NK-92 treated with Interleukin-12 subunit alpha and Interleukin-12 subunit beta, amount 100 ng/mL, for 24 hours (cell line): ENCODE measurements around the gene RARB.

Source experiments
- DNase-seq: peaks from one replicate; lab custom pipeline; 2025; lab: John Stamatoyannopoulos, UW

The RARB gene

GRCh38 chr3:25423780-25424588 lies 4.1 kb upstream of the RARB start:
- DNase-seq, result no peak

GRCh38 chr3:25424614-25425013 lies 3.4 kb upstream of the RARB start:
- no peak for DNase-seq

- DNase-seq, result no peak
Observed at GRCh38 chr3:25426408-25426807, 1.7 kb upstream of the RARB start.

- DNase-seq, result no peak
Observed at GRCh38 chr3:25427155-25427554, 908 bp upstream of the RARB start.

- DNase-seq, result no peak
Observed at GRCh38 chr3:25427563-25427941, 511 bp upstream of the RARB start.

GRCh38 chr3:25428789-25429335 lies 799 bp downstream of the RARB start:
- no peak for DNase-seq

GRCh38 chr3:25429361-25430286 lies 1.6 kb downstream of the RARB start:
- DNase-seq, result no peak

- no peak for DNase-seq
Observed at GRCh38 chr3:25430287-25430934, 2.3 kb downstream of the RARB start.

- no peak for DNase-seq
Observed at GRCh38 chr3:25430935-25431770, 3.1 kb downstream of the RARB start.

GRCh38 chr3:25432176-25432720 lies 4.2 kb downstream of the RARB start:
- DNase-seq, result no peak

- no peak for DNase-seq
Observed at GRCh38 chr3:25433106-25433505, 5.0 kb downstream of the RARB start.

GRCh38 chr3:25433868-25434267 lies 5.8 kb downstream of the RARB start:
- DNase-seq, result no peak

- no peak for DNase-seq
Observed at GRCh38 chr3:25437953-25438352, 9.9 kb downstream of the RARB start.

GRCh38 chr3:25438791-25439555 lies 10.9 kb downstream of the RARB start:
- DNase-seq, result no peak

- no peak for DNase-seq
Observed at GRCh38 chr3:25441234-25441856, 13.3 kb downstream of the RARB start.

GRCh38 chr3:25442486-25442885 lies 14.4 kb downstream of the RARB start:
- DNase-seq, result no peak

- no peak for DNase-seq
Observed at GRCh38 chr3:25444273-25444672, 16.2 kb downstream of the RARB start.

- no peak for DNase-seq
Observed at GRCh38 chr3:25445731-25446130, 17.7 kb downstream of the RARB start.

- DNase-seq, result no peak
Observed at GRCh38 chr3:25447285-25447684, 19.2 kb downstream of the RARB start.

GRCh38 chr3:25447925-25448324 lies 19.9 kb downstream of the RARB start:
- no peak for DNase-seq
